Peyer's patch (tissue), 4 donors: ENCODE results near the gene MYL4.

ENCODE experiments used
- CTCF ChIP-seq, 6 experiments: fragments of 450-650 bp in 4 of 6; fragments of 200-600 bp in 2 of 6; sonication (generic) in 1 of 6; IDR thresholded peaks; one replicate each; pipeline ENCODE4 v1.5.1; 2017 to 2019; ENCODE audit warnings: antibody characterized with exemption in 6 of 6, mild to moderate bottlenecking in 3 of 6, moderate library complexity in 1 of 6
- POLR2A ChIP-seq, 2 donors: fragments of 450-650 bp; IDR thresholded peaks; one replicate each; pipeline ENCODE4 v1.5.1; 2017; ENCODE audit warnings: antibody characterized with exemption in 2 of 2, mild to moderate bottlenecking in 2 of 2, moderate library complexity in 2 of 2

GRCh38 chr17:47225911-47226688 lies 17.0 kb downstream of the MYL4 start:
- TF ChIP-seq CTCF (IDR thresholded peaks at IDR 0.05) (no peak), POLR2A (IDR thresholded peaks at IDR 0.05) (no peak)
